DND-41 (cell line): Measurements from ENCODE around the gene REM1.

Experiments
- ATAC-seq: fragments of 200-7000 bp; cut with Tn5 transposase; 3 replicates; pipeline ENCODE4 v1.9.1; 2021; ENCODE audit warnings: low read depth; ENCODE audit not compliant: insufficient read depth
- DNase-seq: peaks from one replicate; pipeline ENCODE4 v3.0.0-alpha.2; 2020
- H2AFZ ChIP-seq: 2 replicates; pipeline ENCODE4 v1.6.0; 2012; ENCODE audit warnings: low read depth, low read length
- H3K27ac ChIP-seq: 2 replicates; pipeline ENCODE4 v1.5.1; 2012; ENCODE audit warnings: low read length, inconsistent platforms
- H3K27me3 ChIP-seq: fragments of 200-600 bp; sonication (generic); 2 replicates; pipeline ENCODE4 v1.6.0; 2012; ENCODE audit warnings: low read length, mild to moderate bottlenecking, inconsistent platforms; ENCODE audit not compliant: insufficient read depth, poor library complexity
- H3K36me3 ChIP-seq: 2 replicates; pipeline ENCODE4 v1.5.1; 2012; ENCODE audit warnings: low read length, inconsistent platforms; ENCODE audit not compliant: insufficient read depth
- H3K4me1 ChIP-seq: 2 replicates; pipeline ENCODE4 v1.5.1; 2012; ENCODE audit warnings: mild to moderate bottlenecking, low read length; ENCODE audit not compliant: insufficient read depth
- H3K4me2 ChIP-seq: 2 replicates; pipeline ENCODE4 v1.6.0; 2012; ENCODE audit warnings: mild to moderate bottlenecking, moderate library complexity, low read length, inconsistent platforms; ENCODE audit not compliant: insufficient read depth
- H3K4me3 ChIP-seq, 2 experiments: fragments of 200-600 bp in 1 of 2; shearing (Covaris generic) in 1 of 2; 2 replicates each; pipeline ENCODE4 v1.5.1; 2012 to 2016; ENCODE audit warnings: inconsistent platforms in 2 of 2, low read length in 2 of 2, mild to moderate bottlenecking in 2 of 2, low read depth in 1 of 2, moderate library complexity in 1 of 2
- H3K79me2 ChIP-seq: 2 replicates; pipeline ENCODE4 v1.6.0; 2012; ENCODE audit warnings: low read length, inconsistent platforms; ENCODE audit not compliant: insufficient read depth
- H3K9ac ChIP-seq: 2 replicates; pipeline ENCODE4 v1.6.0; 2012; ENCODE audit warnings: low read depth, mild to moderate bottlenecking, inconsistent platforms, low read length, moderate library complexity
- H3K9me3 ChIP-seq: 2 replicates; pipeline ENCODE4 v1.5.1; 2012; ENCODE audit warnings: low read length, moderate library complexity, mild to moderate bottlenecking, inconsistent platforms; ENCODE audit not compliant: insufficient read depth, severe bottlenecking
- H4K20me1 ChIP-seq: 2 replicates; pipeline ENCODE4 v1.6.0; 2012; ENCODE audit warnings: low read length; ENCODE audit not compliant: insufficient read depth
- CTCF ChIP-seq: IDR thresholded peaks from 2 replicates; pipeline ENCODE4 v1.5.1; 2012; ENCODE audit warnings: borderline replicate concordance, low read length, moderate library complexity, mild to moderate bottlenecking; ENCODE audit not compliant: poor library complexity, severe bottlenecking; ENCODE audit errors: extremely low read depth
- EZH2 ChIP-seq: IDR thresholded peaks from 3 replicates; pipeline ENCODE4 v1.6.1; 2012; ENCODE audit warnings: borderline replicate concordance, low read depth, mild to moderate bottlenecking, moderate library complexity, low read length, inconsistent platforms; ENCODE audit not compliant: severe bottlenecking

The REM1 gene

GRCh38 chr20:31496761-31497295 is 21.7 kb downstream of the REM1 start:
- no peak overlapping the region for H3K9ac ChIP-seq
- no peak overlapping the region for H3K27ac ChIP-seq
- TF ChIP-seq CTCF (no peak), EZH2 (no peak)
- no peak overlapping the region for H3K4me3 ChIP-seq
- DNase-seq, result no peak
- no peaks in the 10 kb centered on the region for H3K36me3 ChIP-seq
- no peak for ATAC-seq
- no peaks in the 10 kb centered on the region for H3K9me3 ChIP-seq
- no peaks in the 10 kb centered on the region for H4K20me1 ChIP-seq
- no peaks in the 10 kb centered on the region for H3K79me2 ChIP-seq
- peaks cover 6% of the 10 kb centered on the region for H3K27me3 ChIP-seq
- no peaks in the 10 kb centered on the region for H3K4me1 ChIP-seq
- H2AFZ ChIP-seq, result no peak overlapping the region
- H3K4me2 ChIP-seq, result no peak overlapping the region

- Histone ChIP-seq H3K4me1 (no peaks in the 10 kb centered on the region), H3K4me2 (no peak overlapping the region), H3K27ac (no peak overlapping the region), H3K79me2 (no peaks in the 10 kb centered on the region), H3K4me3 (no peak overlapping the region), H3K27me3 (peaks cover 6% of the 10 kb centered on the region), H3K9me3 (no peaks in the 10 kb centered on the region), H3K36me3 (no peaks in the 10 kb centered on the region), H4K20me1 (no peaks in the 10 kb centered on the region), H3K9ac (no peak overlapping the region), H2AFZ (no peak overlapping the region)
- ATAC-seq (no peak), DNase-seq (no peak)
- no peak for TF ChIP-seq CTCF
- no peak for TF ChIP-seq EZH2
These were observed 22.9 kb downstream of the REM1 start for GRCh38 chr20:31497838-31498540.

- no peak overlapping the region for H3K4me3 ChIP-seq
These were observed 25.4 kb downstream of the REM1 start for GRCh38 chr20:31500527-31500926.

More at GRCh38 chr20:31500527-31500926, 25.4 kb downstream of the REM1 start:
- H2AFZ ChIP-seq, result no peak overlapping the region
- H3K27ac ChIP-seq, result no peak overlapping the region
- H3K79me2 ChIP-seq, result no peaks in the 10 kb centered on the region
- no peak for TF ChIP-seq EZH2
- no peak for TF ChIP-seq CTCF
- ATAC-seq, result no peak
- H3K4me1 ChIP-seq, result no peaks in the 10 kb centered on the region
- H3K27me3 ChIP-seq, result peaks cover 6% of the 10 kb centered on the region
- H3K36me3 ChIP-seq, result no peaks in the 10 kb centered on the region
- no peaks in the 10 kb centered on the region for H4K20me1 ChIP-seq
- DNase-seq, result no peak
- no peak overlapping the region for H3K4me2 ChIP-seq
- no peaks in the 10 kb centered on the region for H3K9me3 ChIP-seq
- no peak overlapping the region for H3K9ac ChIP-seq
